Fibroblast of skin of back (primary cell): ENCODE results near the gene UBN1.
A peak's percentile ranks its signal among the peaks of the same experiment; 100 is the strongest.

Source experiments
- DNase-seq: peaks from one replicate; pipeline ENCODE4 v3.0.0-alpha.2; 2013

The UBN1 gene

DNA sequence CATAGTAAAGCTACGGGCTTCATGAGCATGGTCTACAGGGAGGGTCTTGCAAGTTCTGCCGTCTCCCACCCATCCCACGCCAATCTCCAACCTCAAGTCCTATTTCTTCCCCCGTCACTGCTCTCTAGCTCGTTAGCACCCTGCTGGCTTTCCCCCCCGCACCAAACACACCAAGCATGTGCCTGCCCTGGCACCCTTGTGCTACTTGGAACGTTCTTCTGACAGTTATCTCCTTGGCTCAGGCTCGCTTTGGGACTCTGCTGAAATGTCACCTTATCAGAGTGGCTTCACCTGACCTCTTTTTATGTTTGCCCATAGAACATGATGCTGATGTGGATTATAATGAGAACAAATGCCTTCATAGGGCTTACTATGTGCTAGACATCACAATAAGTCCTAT is 22.1 kb upstream of the UBN1 start:
- DNase-seq = no peak

DNA sequence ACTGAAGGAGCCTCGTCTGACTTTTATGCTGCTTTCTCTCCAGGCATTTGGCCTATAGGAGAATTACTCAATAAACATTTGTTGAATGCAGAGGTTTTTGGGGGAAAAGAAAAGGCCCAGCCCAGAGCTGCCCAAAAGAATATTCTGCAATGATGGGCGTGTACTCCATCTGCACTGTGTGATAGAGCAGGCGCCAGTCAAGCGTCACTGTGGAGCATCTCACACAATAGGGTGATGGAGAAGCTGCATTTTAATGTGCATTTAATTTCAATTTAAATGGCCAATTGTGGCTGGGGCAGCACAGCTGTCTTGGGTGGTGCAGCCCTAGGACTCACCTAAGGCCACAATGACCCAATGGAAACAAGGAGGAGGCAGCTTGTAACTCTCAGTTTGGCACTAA is 20.8 kb upstream of the UBN1 start:
- DNase-seq = no peak

- no peak for DNase-seq
Observed at GRCh38 chr16:4826980-4827379, 20.3 kb upstream of the UBN1 start.

DNA sequence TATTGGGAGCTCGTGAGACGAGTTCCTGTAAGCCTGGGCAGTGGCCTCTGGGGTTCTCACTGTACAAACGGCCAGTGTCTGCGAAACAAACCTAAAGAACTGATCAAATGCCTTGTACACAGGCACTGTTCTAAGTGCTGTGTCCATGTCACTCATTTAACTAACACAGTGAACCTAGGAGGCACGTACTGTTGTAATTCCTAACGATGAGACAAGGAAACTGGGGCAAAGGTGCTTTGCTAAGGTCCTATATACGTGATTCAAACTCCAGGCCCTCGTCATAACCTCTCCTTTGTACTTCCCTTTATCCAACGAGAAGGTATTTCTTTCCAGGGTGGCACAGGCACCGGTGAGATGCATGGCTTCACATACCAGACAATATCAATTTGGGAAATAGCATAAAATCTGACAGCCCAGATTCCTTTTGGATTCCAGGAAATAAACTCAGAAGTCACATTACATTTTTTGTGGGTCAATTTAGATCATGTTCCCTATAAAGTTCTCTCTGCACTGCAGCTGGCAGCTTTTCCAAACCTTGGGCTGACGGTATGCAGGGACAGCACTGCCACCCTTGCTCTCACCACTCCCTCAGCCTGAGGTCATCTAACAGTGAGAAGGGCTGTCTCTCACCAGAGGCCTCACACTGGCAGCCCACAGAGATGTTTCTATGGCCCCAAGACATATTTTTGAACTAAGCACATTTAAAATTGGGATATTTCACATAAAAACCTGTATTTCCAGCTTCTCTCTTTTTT is 18.5 kb upstream of the UBN1 start:
- no peak for DNase-seq

DNA sequence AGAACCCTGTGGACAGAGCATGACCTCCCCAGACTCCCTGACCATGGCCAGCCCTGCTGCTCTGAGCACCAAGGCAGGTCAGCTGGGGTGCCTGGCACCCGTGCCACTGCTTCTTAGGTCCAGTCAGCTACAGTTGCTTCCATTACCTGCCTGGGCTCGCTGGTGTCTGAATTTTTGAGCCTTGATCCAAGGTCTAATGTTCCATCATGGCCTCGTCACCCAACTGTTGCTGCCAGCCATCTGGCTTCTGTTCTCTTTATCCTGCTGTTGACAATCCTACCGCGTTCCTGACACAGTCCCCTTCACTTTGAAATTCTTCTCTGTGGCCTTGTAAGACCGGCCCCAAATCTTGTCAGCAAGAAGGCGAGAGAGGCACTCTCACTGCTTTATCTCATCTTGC is 16.9 kb upstream of the UBN1 start:
- DNase-seq = no peak

GRCh38 chr16:4831616-4832015 is 15.7 kb upstream of the UBN1 start:
- no peak for DNase-seq

DNA sequence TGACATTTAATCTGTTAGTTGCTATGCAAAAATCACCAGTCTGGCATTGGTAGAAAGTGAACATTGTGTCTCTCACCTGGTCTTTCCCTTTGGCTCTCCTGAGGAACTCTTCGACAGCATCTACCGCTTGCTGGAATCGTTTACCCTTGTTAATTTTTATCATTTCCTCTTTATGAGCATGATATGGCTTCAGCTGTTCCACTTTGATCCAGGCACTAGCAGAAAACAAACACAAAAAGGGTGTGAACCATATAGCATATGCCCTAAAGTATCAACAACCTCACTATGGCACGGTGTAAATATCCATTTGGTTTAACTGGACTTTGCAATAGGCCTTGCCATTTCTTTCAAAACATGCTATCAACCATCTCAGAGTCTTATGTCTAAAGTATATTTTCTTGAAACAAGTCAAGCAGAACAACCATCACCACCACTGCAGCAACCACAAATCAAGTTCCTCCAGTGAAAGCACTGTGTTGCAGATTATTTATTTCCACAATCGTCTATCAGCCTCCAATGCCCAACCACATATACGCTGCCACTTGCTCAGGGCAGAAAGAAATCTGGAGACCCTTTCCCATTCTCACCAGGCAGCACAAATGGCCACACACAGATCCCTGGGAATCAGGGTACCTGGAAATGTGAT is 14.5 kb upstream of the UBN1 start:
- DNase-seq = no peak

DNA sequence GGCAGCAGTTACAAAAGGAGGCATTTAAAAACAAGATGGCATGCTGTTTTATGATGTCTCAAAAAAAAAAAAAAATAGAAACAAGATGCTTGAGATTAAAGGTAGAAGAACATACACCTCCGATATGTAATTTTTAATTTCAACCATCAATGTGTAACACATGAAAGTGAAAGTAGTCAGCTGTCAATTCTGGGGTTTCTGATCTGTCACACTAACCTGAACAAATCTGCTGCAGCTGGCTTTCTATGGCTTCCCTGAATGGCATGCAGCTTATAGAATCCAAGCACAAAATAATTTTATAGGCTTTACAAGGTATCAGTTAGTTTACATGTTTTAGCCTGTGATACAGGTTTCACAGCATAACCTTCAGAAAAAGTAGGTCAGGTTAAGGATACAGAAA is 13.7 kb upstream of the UBN1 start:
- DNase-seq = no peak

GRCh38 chr16:4836727-4837126 is 10.6 kb upstream of the UBN1 start:
- DNase-seq = no peak

DNA sequence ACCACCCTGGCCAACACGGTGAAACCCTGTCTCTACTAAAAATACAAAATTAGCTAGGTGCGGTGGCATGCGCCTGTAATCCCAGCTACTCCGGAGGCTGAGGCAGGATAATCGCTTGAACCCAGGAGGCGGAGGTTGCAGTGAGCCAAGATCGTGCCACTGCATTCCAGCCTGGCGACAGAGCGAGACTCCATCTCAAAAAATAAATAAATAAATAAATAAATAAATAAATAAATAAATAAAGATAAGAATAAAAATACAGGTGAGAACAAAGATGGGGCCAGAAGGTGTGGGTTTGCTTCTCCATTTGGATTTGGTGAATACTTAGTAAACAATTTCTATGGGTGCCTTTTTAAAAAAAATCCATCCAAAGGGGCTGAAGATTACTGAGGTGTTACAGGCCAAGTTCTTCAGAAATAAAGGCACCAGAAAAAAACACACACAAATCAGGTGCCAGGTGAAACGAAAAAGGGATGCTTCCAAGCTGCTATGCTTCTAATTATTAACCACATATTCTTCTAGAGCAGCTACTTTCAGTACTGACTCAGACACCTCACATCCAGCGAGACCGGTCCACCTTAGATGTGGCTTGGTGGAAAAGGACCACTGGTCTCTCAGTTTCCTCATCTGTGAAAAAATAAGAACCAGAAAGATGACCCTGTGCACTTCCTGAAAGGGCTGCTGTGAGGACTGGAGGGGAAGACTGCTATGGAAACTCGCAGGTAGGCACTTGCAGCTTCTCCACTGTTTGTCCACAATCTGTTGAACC is 9.4 kb upstream of the UBN1 start:
- no peak for DNase-seq

DNA sequence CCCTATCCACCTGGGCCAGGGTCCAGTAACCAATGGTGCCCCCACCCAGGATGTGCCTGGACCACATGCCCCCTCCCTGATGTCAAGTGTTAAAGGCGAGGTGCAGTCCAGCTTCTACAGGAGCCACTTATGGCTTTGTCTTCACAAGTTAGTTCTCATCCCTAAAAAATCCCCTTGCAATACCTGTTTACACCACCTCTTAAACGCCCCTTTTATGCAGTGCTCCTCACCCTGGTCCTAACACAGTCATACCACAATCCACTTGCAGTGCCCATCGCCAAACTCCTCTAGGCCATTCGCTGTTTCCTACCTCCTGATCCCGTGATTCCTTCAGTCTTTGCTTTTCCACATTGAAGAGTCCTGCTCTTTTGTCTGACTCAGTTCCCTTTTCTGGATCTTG is 7.3 kb upstream of the UBN1 start:
- no peak for DNase-seq

DNA sequence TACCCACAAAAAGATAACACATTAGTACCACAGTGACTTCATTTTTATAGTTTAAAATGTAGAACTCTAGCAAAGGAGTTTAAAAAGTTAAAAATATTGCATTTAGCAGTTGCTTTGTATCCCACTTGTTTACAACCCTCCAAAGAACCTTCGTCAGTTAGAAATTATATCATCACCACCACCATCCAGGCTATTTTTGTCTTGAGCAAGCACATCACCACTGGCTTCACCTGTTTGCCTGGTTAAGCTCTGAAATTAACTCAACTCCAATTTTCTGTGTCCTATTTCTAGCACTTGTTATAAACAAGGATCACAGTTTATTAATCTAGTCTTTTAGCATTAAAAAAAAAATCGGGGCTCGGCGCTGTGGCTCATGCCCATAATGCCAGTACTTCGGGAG is 6.3 kb upstream of the UBN1 start:
- no peak for DNase-seq

DNA sequence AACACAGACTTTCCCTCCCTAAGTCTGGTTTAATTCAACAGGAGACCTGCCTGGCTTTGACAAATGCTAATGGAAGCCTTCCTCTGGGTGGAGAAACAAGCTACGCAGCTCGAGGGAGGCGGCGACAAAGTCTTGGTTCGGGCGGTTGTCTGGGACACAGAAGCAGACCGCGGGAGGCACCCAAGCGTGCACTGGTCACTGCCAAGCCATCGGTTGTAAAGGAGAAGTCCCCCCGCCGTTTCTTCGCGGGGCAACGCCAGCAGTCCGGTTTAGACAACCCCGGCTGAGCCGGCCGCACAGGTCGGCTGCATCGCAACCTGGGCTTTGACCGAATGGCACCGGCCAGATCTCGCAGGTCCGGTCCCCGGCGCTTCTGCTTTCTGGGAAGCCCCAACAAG is 779 bp upstream of the UBN1 start:
- DNase-seq = peak; percentile 65

DNA sequence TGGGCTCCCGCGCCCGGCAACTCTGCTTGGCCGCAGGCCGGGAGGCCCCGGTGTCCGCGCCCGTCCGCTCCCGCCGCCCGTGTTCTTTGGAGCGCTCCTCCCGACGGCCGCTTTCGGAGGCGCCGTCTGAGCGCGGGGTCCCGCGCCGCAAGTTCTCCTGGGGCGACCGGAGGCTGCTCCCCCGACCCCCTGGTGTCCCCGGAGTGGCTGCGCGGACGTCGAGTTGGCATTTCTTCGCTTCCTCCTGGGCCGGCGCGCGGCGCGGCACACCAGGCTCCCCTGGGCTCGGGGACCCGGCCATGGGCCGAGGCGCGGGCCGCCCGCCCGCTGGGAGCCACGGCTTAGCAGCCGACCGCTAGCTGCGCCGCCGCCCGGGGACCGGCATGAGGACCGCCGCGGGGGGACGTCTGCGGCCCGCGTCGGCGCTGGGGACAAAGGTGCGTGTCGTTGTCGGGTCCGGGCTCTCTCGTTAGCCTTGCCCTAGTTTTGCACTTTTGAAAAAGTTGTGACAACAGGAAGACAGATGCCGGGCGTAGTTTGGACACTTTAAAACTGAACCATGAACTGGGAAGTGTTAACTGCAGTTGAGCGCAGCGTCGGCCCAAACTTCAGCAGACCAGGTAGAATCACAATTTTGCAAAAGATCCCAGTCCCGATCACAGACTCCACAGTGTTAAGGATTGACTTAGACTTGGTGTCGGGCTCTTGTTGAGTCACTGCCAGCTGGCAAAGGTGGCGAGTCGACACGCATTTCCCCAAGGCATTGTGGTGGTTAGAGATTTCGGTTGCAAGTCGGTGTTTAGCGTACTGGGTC is 700 bp downstream of the UBN1 start:
- peak; percentile 62 for DNase-seq

GRCh38 chr16:4850211-4850610 is 2.9 kb downstream of the UBN1 start:
- no peak for DNase-seq

DNA sequence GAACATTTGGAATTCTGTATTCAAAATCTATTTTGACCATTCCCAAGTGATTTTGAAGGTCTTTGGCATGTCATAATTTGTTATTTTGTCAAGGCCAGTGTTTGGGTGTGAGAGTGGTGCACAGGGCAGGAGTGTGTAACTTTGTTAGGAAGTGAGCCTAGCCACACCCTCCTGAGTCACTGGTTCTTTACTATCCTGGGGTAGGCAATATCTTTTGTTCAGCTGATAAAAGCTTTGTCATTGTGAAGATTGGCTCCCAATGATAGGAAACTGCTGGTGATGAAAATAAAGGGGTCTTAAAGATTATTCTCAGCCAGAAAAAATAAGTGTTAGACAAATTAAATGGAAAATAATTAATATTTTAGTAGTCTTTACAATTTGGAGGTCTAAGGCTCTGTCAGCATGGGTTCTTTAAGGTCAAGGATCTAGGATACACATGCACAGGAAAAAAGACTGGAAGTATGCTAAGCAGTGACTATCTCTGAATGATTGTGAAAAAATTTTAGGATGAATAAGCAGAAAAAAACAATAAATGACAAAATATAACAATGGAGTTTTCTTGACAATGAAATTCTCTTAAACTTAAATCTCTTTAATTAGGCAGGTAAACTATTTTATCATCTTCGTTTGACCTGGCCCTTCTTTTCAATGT is 5.1 kb downstream of the UBN1 start:
- DNase-seq = peak; percentile 49

GRCh38 chr16:4855371-4855770 is 8.1 kb downstream of the UBN1 start:
- no peak for DNase-seq

DNA sequence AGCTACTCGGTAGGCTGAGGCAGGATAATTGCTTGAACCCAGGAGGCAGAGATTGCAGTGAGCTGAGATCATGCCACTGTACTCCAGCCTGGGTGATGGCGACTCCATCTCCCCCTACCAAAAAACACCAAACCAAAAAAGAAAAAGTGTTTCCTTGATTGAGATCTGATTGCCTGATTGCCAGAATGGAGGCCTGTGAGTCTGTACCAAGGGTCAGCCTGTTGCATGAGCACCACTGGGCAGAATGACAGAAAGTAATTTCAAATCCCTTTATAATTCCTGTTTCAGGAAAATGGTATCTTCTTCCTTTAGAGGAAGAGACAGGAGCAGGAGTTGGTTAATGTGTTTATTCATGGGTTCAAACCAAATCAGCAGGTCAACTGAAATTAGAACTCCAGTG is 8.5 kb downstream of the UBN1 start:
- DNase-seq = no peak

- no peak for DNase-seq
Observed at GRCh38 chr16:4859190-4859899, 12.1 kb downstream of the UBN1 start.

- no peak for DNase-seq
Observed at GRCh38 chr16:4859900-4860255, 12.6 kb downstream of the UBN1 start.

- no peak for DNase-seq
Observed at GRCh38 chr16:4860727-4861342, 13.6 kb downstream of the UBN1 start.
